ENCODE data around the gene ATP6V1B1.

GRCh38 chr2:70987386-70987785 is 51.7 kb downstream of the ATP6V1B1 start:
- TF ChIP-seq ELF4 (IDR thresholded peaks at IDR 0.05) (no peak), SP1 (IDR thresholded peaks at IDR 0.05) (no peak), L3MBTL2 (conservative IDR thresholded peaks at IDR 0.05) (no peak), FOXM1 (IDR thresholded peaks at IDR 0.05; ENCODE audit: borderline replicate concordance) (no peak), SUZ12 (IDR thresholded peaks at IDR 0.05) (no peak), FOXK2 (IDR thresholded peaks at IDR 0.05) (no peak), FOXA1 (IDR thresholded peaks at IDR 0.05) (no peak), TARDBP (IDR thresholded peaks at IDR 0.05) (no peak), ZNF384 (IDR thresholded peaks at IDR 0.05) (no peak), HDGF (IDR thresholded peaks at IDR 0.05; ENCODE audit: borderline replicate concordance) (no peak), BHLHE40 (IDR thresholded peaks at IDR 0.05; ENCODE audit: borderline replicate concordance) (no peak), LEF1 (IDR thresholded peaks at IDR 0.05; ENCODE audit: borderline replicate concordance) (no peak), ARNT (IDR thresholded peaks at IDR 0.05) (no peak), PKNOX1 (IDR thresholded peaks at IDR 0.05) (no peak)

Data from HEK293T (cell line).